H7 (cell line): ENCODE measurements around the gene SIGLEC10. TPM values are rescaled to one million over a fixed set of nuclear protein-coding genes. Genes with fewer than 3 reads are reported as not detected.
A peak's percentile ranks its signal among the peaks of the same experiment; 100 is the strongest.

Source experiments
- DNase-seq: peaks from one replicate; pipeline ENCODE4 v3.0.0; 2012
- H3K27me3 ChIP-seq: 2 replicates; pipeline ENCODE4 v1.6.0; 2011; ENCODE audit warnings: mild to moderate bottlenecking, low read length; ENCODE audit not compliant: control insufficient read depth, insufficient read depth
- H3K36me3 ChIP-seq: replicated peaks from 2 replicates; pipeline ENCODE4 v1.5.1; 2011; ENCODE audit warnings: low read length; ENCODE audit not compliant: control insufficient read depth, insufficient read depth
- H3K4me3 ChIP-seq: 2 replicates; pipeline ENCODE4 v1.5.1; 2011; ENCODE audit warnings: low read depth, mild to moderate bottlenecking, control low read depth, low read length, moderate library complexity; ENCODE audit not compliant: insufficient read depth
- total RNA-seq: library from RNA; depleted of rRNA; stranded (reverse); fragments of >200 nt; shearing (Covaris generic); gene quantifications from 2 replicates; pipeline ENCODE4 v1.2.3, GENCODE V29; 2014; rRNA removed

SIGLEC10 gene
- total RNA-seq, 1 experiment from 2014 or later = not detected

DNA sequence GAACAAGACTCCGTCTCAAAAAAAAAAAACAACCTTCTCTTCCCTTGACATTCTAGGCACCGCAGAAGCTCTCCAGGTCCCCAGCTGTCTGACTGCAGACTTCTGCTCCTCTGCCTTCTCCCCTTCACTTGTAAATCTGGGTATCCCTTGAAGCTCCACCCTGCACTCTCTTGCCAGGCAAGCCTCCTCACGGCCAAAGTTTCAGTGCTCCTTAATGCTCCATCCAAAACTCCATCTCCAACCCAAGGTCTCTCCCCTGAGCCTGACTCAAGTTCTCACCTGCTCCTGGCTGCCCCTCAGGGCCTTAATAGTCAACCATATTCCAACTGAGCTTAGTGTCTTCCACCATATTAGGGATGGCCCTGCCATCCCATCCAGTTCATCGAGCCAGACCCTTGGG, 47.2 kb downstream of the SIGLEC10 start:
- Histone ChIP-seq H3K27me3 (no peaks in the 10 kb centered on the region; the same call in 1 of the 2 replicates), H3K4me3 (no peak overlapping the region), H3K36me3 (no peaks in the 10 kb centered on the region)
- DNase-seq = no peak

DNA sequence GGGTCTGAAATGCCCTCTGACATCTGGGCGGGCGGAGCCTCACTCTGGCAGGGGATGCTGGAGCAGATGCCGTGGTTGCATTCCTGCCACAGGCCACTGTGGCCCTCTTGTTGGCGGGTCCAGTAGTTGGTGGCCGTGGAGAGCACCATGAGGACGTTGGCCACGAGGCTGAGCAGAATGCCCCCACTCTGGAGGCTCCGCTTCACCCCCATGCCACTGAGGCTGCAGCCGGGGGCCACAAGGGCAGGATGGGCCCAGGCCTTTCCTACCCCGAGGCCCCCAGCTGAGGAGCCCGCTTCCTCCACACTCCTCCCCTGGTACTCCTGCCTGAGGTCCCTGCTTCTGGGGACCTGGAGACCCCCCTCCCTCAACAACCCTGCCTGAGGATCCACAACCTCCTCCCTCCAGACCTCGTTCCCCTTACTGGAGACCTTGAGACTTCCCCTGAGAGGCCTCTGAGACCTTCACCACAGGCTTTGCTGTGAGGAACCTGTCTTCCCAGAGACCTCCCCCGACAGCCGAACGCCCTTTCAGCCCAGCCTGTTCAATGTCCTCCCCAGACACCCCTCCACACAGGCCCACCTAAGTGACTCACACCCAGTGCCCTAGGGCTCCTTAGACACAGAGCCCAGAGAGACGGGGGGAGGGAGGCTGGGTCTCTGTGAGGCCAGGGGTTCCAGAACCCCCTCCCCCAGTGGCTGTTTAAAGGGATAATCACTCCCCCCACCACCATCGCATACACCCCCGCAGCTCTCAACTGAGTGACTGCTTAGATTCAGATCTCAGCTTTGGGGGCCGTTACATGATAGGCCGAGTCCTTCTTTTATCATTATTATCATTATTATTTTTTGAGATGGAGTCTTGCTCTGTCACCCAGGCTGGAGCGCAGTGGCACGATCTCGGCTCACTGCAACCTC, 48.8 kb downstream of the SIGLEC10 start, which contains the start of gene CLDND2:
TSS of gene CLDND2 (minus strand) at position 638 of the 917 bp plus-strand sequence. CDS start at position 212, 426 bp downstream.
- Histone ChIP-seq H3K27me3 (no peaks in the 10 kb centered on the region; the same call in 1 of the 2 replicates), H3K4me3 (peak within 1 kb of the TSS; percentile 90), H3K36me3 (no peaks in the 10 kb centered on the region)
- DNase-seq = no peak

DNA sequence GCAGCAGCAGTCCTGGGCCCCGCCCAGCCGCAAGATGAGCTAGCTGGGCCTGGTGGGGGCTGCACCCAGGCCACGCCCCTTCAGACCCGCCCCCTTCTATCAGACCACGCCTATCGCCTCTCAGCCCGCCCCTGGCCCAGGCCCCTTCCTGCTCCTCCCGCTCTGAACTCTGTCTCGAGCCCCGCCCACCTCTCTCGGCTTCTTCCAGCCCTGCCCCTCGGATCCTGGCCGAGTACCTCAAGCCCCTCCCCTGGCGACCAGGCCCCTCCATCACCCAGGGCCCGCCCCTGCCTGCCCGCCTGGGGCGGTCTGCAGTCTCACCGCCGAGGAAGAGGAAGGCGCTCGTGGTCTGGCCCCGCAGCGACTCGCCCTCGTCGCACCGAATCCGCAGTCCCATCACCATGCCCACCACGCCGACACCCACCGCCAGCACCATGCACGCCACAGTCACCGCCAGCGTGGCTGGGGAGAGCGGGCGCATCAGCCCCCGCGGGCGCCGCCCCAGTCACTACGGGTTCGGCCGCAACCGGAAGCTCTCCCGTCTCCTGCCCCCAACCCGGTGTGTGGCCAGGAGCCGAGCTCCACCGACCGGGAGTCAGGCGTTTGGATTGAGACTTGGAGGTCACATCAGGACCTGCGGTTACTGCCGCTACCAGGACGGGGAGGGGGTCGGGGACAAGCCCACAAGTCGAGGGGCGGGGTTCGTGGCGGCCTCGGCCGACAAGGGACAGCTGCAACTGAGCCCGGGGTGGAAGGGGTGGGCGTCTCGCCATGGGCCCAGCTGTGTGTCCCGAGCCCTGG, 49.7 kb downstream of the SIGLEC10 start:
- Histone ChIP-seq H3K27me3 (no peaks in the 10 kb centered on the region; the same call in 1 of the 2 replicates), H3K36me3 (no peaks in the 10 kb centered on the region), H3K4me3 (peak overlapping the region; percentile 90)
- peak; percentile 100 for DNase-seq

DNA sequence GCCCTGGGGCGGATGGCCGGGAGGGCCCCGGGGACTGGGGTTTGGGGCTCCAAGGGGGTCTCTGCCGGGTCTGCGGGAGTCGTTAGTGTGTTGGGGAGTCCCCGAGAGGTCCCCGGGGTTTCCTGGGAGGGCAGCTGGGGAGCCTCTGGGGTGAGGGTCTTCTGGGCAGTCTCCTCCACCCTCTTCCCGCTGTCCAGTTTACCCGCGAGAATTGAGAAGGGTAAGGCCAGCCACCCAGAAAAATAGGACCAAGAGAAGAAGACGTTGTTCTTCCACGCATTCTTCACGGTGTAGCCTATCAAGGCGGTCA, 50.2 kb downstream of the SIGLEC10 start:
- no peak for DNase-seq
- H3K27me3 ChIP-seq = no peaks in the 10 kb centered on the region
- H3K4me3 ChIP-seq = peak overlapping the region; percentile 89
- H3K36me3 ChIP-seq = no peaks in the 10 kb centered on the region

DNA sequence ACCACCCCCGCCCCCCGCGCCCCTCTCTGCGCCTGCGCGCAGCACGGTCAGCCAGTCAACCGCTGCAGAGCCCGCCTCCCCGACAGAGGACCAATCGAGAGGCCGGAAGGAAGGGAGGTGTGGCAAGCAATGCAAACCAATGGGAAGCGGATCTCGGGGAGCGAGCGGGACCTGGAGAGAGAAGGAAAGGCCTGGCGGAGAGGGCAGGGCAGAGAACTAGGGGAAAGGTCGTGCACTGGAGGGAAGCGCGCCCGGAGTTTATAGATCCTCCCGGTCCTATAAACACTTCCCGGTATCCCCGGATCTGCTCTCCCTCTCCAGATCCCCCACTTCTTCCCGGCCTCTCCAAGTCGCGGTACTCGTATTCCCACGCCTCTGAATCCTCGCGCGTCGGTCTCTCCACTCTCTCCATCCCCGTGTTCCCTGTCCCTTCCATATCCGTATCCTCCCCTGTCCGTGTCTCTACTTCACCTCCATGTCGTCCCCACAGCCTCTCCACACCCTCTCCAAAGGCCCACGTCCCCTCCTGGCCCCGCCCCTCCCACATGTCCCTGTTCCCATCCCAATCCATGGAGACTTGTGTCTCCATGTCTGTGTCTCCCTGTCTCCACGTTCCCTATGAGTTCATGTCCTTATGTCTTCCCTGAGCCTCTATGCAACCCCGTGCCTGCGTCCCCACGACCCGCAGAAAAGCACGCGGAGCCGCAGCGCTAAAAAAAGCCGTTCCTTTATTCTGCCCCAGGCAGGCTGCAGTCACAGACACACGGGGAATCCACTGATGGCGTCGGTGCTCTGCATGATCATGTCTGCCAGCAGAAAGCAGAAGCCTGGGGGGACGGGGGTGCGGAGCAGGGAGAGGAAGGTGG, 50.8 kb downstream of the SIGLEC10 start:
- Histone ChIP-seq H3K36me3 (no peaks in the 10 kb centered on the region), H3K27me3 (no peaks in the 10 kb centered on the region), H3K4me3 (peak overlapping the region; percentile 89)
- peak; percentile 99 for DNase-seq

DNA sequence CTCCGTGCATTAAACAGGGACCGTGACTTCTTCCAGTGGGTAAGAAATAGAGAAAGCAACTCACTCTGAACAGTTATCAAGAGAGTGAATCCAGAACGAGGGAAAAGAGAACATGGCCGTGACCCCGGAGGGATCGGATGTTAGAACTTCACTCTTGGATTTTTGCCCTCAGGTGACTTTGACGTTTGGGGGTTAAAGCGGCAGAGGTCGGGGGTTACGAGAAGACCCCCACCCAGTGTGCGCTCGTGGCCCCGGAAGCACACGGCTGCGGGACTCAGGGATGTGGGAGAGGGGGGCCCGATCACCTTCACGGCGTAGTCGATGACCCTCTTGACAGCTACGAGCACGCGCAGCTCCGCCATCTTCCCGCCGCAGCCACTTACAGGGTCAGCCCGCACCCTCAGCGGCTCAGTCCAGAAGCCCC, 51.5 kb downstream of the SIGLEC10 start, which contains the start of gene ETFB:
TSS of gene ETFB (minus strand) at position 424 of the 424 bp plus-strand sequence. CDS start at position 362, 62 bp downstream.
- Histone ChIP-seq H3K36me3 (no peaks in the 10 kb centered on the region), H3K4me3 (peak within 1 kb of the TSS; percentile 89), H3K27me3 (no peaks in the 10 kb centered on the region)
- DNase-seq = no peak

DNA sequence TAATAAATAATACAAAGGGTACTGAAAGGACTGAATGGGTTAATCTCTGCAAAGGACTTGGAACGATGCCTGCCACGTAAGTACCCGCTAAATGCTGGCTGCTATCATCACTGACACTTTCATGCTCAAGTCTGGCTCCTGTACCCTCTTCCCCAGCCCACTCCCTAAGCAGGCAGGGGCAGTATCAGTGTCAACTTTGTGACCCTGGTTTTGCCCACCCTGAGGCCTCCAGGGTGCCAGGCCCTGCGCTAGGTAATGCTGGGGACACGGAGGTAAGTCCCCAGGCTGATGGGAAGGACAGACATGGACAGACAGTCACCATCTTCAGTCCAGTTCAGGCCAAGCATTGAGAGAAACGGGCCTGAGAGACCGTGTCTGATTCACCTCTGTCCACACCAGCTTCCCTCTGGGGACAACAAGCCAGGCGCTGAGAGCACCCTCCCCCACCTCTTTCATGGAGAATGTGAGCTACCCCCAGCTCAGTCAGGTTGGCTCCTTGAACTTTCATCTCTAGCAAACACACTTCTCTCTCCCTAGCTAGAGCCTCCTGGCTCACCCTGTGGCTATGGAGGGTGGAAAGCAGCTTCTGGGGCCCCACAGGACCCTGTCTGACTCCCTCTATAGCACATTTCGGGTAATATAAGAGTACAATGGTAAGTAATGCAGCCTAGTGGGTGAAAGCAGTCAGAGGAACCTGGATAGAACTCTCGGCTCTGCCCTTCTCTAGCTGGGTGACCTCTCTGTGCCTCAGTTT, 52.1 kb downstream of the SIGLEC10 start:
- Histone ChIP-seq H3K27me3 (no peaks in the 10 kb centered on the region), H3K36me3 (no peaks in the 10 kb centered on the region), H3K4me3 (peak overlapping the region; percentile 72)
- DNase-seq = no peak

DNA sequence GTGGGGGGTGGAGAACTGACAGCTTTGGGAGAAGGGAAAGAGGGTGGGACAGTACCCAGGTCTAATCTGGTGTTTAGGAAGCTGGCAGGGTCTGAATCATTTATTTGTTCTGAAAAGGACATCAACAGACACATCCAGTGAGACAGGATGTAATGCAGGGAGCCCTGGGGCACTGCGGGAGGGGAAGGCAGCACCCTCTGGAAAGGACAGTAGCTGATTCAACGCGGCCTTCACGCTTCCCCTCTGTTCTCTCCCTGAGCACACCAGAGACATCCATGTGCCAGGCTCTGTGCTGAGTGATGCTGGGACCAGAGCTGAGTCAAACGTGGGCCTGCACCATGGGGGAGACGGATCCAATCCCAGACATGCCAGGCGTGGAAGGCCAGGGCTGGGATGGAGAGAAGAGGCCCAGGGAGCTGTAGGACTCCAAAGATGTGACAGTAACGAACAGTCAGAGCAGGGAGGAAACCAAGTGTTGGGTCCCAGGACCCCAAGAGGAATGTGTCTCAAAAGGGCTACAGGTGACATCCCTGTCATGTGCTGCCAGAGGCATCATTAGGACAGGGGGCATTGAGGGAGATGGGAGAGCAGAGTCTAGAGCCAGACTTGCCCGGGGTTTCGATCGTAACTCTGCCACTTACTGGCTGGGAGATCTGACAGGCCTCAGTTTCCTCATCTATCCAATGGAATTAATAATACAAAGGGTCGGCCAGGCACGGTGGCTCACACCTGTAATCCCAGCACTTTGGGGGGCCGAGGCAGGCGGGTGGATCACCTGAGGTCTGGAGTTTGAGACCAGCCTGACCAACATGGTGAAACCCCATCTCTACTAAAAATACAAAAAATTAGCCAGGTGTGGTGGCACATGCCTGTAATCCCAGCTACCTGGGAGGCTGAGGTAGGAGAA, 53.0 kb downstream of the SIGLEC10 start:
- no peak overlapping the region for H3K4me3 ChIP-seq

DNA sequence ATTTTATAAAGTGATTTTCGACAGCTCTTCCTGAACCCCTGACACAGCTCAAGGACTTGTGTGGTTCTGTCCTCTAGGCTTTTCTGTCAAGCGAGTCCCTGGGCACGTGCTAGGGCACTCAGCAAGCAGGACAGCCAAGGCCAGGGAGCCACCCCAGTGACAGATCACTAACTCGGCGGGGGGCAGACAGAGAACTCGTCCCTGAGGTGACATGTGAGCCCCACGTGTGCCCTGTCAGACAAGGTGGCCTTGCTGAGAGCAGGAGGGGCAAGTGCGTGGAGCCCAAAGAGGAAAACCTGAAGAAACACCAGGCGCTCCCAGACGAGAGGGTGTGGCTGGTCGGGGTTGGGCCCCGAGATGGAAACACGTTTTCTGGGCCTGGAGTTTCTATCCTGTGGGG, 56.2 kb downstream of the SIGLEC10 start:
- no peak for DNase-seq
- H3K36me3 ChIP-seq = no peaks in the 10 kb centered on the region
- H3K27me3 ChIP-seq = no peaks in the 10 kb centered on the region
- no peak overlapping the region for H3K4me3 ChIP-seq

More for the DNA sequence above, 53.0 kb downstream of the SIGLEC10 start:
- Histone ChIP-seq H3K27me3 (no peaks in the 10 kb centered on the region), H3K36me3 (no peaks in the 10 kb centered on the region)
- DNase-seq = no peak

Other genes starting within 250 kb of the SIGLEC10 start
- gene CD33, start 192.6 kb downstream of the SIGLEC10 start, total RNA-seq = 0.04 and 0.28 TPM in 2 replicates
- gene SIGLECL1, start 166.6 kb downstream of the SIGLEC10 start, total RNA-seq = not detected in 2 replicates
- gene IGLON5, start 106.0 kb downstream of the SIGLEC10 start, total RNA-seq = 18.2 and 24.5 TPM in 2 replicates
- 9.6 and 13.2 TPM in 2 replicates for gene VSIG10L, start 75.5 kb downstream of the SIGLEC10 start, total RNA-seq
- gene ETFB, start 51.3 kb downstream of the SIGLEC10 start, total RNA-seq = 106 and 125 TPM in 2 replicates
- 0.89 and 1.2 TPM in 2 replicates for gene CLDND2, start 48.6 kb downstream of the SIGLEC10 start, total RNA-seq
- not detected in 2 replicates for gene NKG7, start 45.0 kb downstream of the SIGLEC10 start, total RNA-seq
- gene LIM2, start 29.7 kb downstream of the SIGLEC10 start, total RNA-seq = not detected in 2 replicates
- 3.2 and 5.4 TPM in 2 replicates for gene C19orf84, start 27.1 kb downstream of the SIGLEC10 start, total RNA-seq
- gene SIGLEC8, start 40.8 kb upstream of the SIGLEC10 start, total RNA-seq = not detected in 2 replicates
- gene CEACAM18, start 60.9 kb upstream of the SIGLEC10 start, total RNA-seq = not detected in 2 replicates
- gene SIGLEC12, start 84.2 kb upstream of the SIGLEC10 start, total RNA-seq = not detected in 2 replicates
- not detected in 2 replicates for gene SIGLEC6, start 114.0 kb upstream of the SIGLEC10 start, total RNA-seq
- 2.4 and 3.0 TPM in 2 replicates for gene ZNF175, start 153.6 kb upstream of the SIGLEC10 start, total RNA-seq
- gene SIGLEC5, start 212.8 kb upstream of the SIGLEC10 start, total RNA-seq = not detected in 2 replicates
- gene SIGLEC14, start 229.2 kb upstream of the SIGLEC10 start, total RNA-seq = not detected in 2 replicates